Superior temporal gyrus (tissue), 1 donor: ENCODE measurements around the gene KLHL2.
A peak's percentile ranks its signal among the peaks of the same experiment; 100 is the strongest.
"Not testable (repeated sequence)": the region's sequence is repeated elsewhere in the genome, so short reads cannot be mapped to it uniquely, and the experiment has no call there.

Experiments
- DNase-seq: peaks from one replicate; pipeline ENCODE4 v3.0.0-alpha.2; 2016; ENCODE audit errors: extremely low spot score

KLHL2 gene

GRCh38 chr4:165328708-165329107 lies 121.3 kb downstream of the KLHL2 start:
- DNase-seq = no peak

- DNase-seq = no peak
Observed at GRCh38 chr4:165330071-165330470, 122.7 kb downstream of the KLHL2 start.

- DNase-seq = no peak
Observed at GRCh38 chr4:165330666-165331065, 123.3 kb downstream of the KLHL2 start.

- no peak for DNase-seq
Observed at GRCh38 chr4:165331359-165331758, 124.0 kb downstream of the KLHL2 start.

- no peak for DNase-seq
Observed at GRCh38 chr4:165331823-165332222, 124.5 kb downstream of the KLHL2 start.

GRCh38 chr4:165332502-165332901 lies 125.1 kb downstream of the KLHL2 start:
- DNase-seq = no peak

GRCh38 chr4:165335163-165335703 lies 127.9 kb downstream of the KLHL2 start:
- DNase-seq = no peak

- no peak for DNase-seq
Observed at GRCh38 chr4:165336743-165337142, 129.4 kb downstream of the KLHL2 start.

- DNase-seq = not testable (repeated sequence)
Observed at GRCh38 chr4:165342340-165342739, 135.0 kb downstream of the KLHL2 start.

GRCh38 chr4:165343353-165344191 lies 136.2 kb downstream of the KLHL2 start:
- no peak for DNase-seq

GRCh38 chr4:165345666-165346417 lies 138.5 kb downstream of the KLHL2 start:
- no peak for DNase-seq

- no peak for DNase-seq
Observed at GRCh38 chr4:165347647-165348569, 140.5 kb downstream of the KLHL2 start.

- DNase-seq = no peak
Observed at GRCh38 chr4:165351359-165352130, 144.2 kb downstream of the KLHL2 start.

GRCh38 chr4:165355900-165356300 lies 148.5 kb downstream of the KLHL2 start:
- DNase-seq = no peak

- no peak for DNase-seq
Observed at GRCh38 chr4:165359506-165359905, 152.1 kb downstream of the KLHL2 start.

- no peak for DNase-seq
Observed at GRCh38 chr4:165360041-165360695, 152.8 kb downstream of the KLHL2 start.

- peak; percentile 15 for DNase-seq
Observed at GRCh38 chr4:165360985-165361670, 153.8 kb downstream of the KLHL2 start.

- DNase-seq = no peak
Observed at GRCh38 chr4:165361810-165362209, 154.4 kb downstream of the KLHL2 start.

- no peak for DNase-seq
Observed at GRCh38 chr4:165364452-165365080, 157.2 kb downstream of the KLHL2 start.
